RWPE1 (cell line): ENCODE results near the gene NHERF1.

Source experiments
- CTCF ChIA-PET: fragments of 350-600 bp; sonication (Branson Sonifier 250); formaldehyde crosslinking; extraction: SDS; loops from one replicate; lab custom pipeline; 2021; lab: Yijun Ruan, JAX
- POLR2A ChIA-PET: fragments of 400-600 bp; formaldehyde crosslinking; extraction: SDS; loops from one replicate; lab custom pipeline; 2020; ENCODE audit warnings: antibody characterized with exemption; ENCODE audit not compliant: low non-redundant PET; lab: Yijun Ruan, JAX
- DNase-seq: peaks from one replicate; pipeline ENCODE4 v3.0.0; 2012; ENCODE audit warnings: low spot score
- H3K27ac ChIP-seq: fragments of 450-650 bp; 2 replicates; pipeline ENCODE4 v1.5.1; 2017
- TF ChIP-seq, protein P1 (sequence below): fragments of 450-650 bp; conservative IDR thresholded peaks from 2 replicates; pipeline ENCODE4 v1.5.1; 2017; ENCODE audit warnings: low read depth, mild to moderate bottlenecking

NHERF1 gene

DNA sequence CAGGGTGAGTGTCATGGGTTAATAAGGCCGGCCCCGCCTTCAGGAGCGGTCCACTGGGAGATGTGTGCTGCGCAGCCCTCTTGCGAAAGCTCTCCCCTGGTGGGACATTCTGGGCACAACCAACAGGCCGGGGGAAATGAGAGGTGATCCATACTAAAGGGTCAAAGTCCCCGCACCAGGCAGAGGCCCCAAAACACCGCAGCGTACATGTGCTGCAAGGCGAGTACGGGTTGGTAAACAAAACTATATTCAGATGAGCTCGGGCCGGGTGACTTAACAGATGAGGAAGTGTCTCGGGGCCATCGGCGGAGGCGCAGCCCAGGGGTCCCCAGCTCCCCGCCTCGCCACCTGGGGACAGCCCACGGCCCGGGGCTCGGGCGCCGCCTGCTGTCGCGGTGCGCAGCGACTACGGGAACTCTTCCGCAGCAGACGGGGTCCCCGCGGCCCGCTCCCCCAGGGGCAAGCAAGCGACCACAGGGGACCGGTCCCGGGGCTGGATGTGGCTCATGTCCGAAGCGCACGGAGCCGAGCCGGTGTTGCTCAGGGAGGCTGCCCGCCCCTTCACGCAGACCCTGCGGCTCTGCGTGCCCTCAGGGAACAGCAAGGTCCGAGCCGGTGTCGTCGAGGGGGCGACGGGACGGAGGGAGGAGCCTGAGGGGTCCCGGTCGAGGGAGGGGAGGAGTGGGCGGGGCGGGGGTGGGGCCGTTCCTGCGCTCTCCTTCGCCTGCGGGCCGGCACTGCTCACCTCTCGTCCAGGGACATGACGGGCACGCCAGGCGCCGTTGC is 11.7 kb upstream of the NHERF1 start, which contains the start of gene RAB37:
TSS of gene RAB37 (plus strand) at position 744 of the 786 bp plus-strand sequence. CDS start at position 761, 17 bp downstream.
- no peak within 1 kb of the TSS for H3K27ac ChIP-seq
- no peak for DNase-seq
- TF ChIP-seq, protein P1, sequence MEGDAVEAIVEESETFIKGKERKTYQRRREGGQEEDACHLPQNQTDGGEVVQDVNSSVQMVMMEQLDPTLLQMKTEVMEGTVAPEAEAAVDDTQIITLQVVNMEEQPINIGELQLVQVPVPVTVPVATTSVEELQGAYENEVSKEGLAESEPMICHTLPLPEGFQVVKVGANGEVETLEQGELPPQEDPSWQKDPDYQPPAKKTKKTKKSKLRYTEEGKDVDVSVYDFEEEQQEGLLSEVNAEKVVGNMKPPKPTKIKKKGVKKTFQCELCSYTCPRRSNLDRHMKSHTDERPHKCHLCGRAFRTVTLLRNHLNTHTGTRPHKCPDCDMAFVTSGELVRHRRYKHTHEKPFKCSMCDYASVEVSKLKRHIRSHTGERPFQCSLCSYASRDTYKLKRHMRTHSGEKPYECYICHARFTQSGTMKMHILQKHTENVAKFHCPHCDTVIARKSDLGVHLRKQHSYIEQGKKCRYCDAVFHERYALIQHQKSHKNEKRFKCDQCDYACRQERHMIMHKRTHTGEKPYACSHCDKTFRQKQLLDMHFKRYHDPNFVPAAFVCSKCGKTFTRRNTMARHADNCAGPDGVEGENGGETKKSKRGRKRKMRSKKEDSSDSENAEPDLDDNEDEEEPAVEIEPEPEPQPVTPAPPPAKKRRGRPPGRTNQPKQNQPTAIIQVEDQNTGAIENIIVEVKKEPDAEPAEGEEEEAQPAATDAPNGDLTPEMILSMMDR, result no peak; the same call in 1 of the 2 replicates
- CTCF ChIA-PET, result interaction anchor here (0.6 to 2.3 kb wide), 8 partner anchors 8 to 89 kb away, joined by 3 to 15 read pairs (median 3); no protein-coding TSS in a partner anchor
- POLR2A ChIA-PET, result no interaction called here

DNA sequence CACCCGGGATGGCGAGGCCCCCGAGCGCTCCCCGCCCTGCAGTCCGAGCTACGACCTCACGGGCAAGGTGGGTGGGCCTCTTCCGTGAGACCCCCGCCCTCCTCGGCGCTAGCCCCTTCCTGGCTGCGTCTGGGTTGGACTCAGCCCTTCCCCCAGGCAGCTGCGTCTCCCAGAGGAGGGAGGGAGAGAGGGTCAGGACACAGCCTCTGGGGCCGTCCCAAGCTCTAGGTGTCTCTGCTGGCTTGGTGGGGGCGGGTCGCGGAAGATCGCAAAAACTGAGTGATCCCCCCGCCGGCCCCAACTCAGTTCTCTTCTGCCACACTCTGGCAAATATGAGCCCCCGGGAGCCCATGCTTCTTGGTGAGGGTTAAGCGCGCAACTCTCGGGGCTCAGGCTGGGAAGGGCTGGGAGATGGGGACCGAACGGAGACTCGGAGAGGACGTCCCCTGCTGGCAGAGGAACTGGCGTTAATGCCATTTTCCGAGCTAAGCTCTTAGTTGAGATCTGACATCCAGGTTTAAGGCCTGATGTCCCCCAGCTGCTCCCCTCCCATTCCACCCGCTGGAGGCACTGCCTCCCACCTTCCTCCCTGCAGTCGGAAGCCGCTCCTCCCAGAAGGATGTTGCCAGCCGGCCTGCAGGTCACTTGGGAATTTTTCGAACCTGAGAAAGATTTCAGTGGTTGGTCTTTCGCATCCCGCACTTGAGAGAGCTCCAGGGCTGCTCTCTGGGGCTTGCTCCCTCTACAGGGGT is 11.0 kb upstream of the NHERF1 start:
- TF ChIP-seq, protein P1, result no peak; the same call in 1 of the 2 replicates
- ChIA-PET POLR2A (no interaction called here), CTCF (interaction anchor here (0.6 to 2.3 kb wide), 6 partner anchors 9 to 436 kb away, joined by 3 to 15 read pairs (median 4); no protein-coding TSS in a partner anchor)
- H3K27ac ChIP-seq, result no peak overlapping the region
- no peak for DNase-seq

DNA sequence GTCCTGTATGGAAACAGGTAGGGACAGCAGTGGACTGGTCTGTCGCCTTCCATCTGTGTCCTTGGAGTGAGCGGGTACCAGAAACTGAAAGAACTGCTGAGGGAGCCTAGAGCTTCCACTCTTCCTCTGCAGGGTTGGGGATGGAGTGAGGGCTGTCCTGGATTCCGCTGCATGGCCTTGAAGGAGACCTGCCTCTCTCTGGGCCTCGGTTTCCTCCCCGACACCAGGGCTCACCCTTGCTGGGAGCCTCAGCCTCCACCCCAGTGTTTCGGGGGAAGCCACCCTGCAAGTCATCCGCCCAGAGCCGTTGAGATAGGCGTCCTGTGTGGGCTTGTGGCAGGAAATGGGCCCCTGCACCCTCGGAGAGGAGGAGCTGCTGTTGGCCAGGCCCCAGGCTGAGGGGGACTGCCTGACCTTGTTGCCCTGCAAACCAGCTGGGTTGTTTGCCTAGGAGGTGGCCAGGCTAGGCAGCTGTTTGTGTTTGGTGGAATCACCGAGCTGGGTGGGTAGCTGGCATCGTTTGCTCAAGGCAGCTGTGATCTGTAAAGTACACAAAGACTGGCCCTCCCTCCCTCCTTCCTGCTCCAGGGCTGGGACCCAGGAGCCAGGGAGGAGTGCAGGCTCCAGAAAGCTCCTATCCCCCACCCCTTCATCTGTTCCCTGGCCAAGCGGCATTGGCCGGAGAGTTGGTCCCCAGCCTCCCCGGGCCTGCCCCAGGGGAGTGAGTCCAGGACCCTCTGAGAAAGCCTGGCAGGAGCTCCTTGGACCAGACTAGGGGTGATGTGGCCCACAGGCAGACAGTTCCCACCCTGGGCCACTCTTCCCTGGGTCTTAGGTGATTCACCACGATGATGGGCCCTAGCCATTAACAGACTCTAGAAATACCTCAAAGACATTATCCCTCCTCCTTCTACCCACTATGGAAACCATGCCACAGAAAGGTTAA is 10.1 kb upstream of the NHERF1 start:
- POLR2A ChIA-PET, result no interaction called here
- TF ChIP-seq, protein P1, result no peak
- CTCF ChIA-PET, result interaction anchor here (0.6 to 2.3 kb wide), 9 partner anchors 8 to 119 kb away, joined by 3 to 15 read pairs (median 4); no protein-coding TSS in a partner anchor
- H3K27ac ChIP-seq, result no peak overlapping the region
- no peak for DNase-seq

DNA sequence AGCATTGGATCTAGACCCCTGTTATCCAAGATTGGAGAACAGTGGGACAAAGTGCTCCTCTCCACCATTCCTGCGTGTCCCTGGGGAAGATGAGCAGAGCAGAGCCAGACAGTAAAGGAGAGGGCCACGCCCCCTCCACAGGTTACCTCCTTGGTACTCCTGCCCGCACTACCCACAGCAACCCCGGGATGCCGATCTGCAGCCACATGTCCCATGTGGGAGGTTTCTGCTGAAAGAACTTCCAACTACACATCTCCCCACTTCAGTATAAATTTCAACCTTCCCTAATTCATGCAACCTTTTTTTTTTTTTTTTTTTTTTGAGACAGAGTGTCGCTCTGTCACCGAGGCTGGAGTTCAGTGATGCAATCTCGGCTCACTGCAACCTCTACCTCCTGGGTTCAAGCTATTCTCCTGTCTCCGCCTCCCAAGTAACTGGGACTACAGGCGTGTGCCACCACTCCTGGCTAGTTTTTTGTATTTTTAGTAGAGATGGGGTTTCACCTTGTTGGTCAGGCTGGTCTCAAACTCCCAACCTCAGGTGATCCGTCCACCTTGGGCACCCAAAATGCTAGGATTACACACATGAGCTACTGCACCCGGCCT is 9.1 kb upstream of the NHERF1 start:
- no peak overlapping the region for H3K27ac ChIP-seq
- POLR2A ChIA-PET, result no interaction called here
- TF ChIP-seq, protein P1, result no peak
- CTCF ChIA-PET, result interaction anchor here (0.7 kb wide), 1 partner anchor 84 kb away, joined by 3 read pairs; no protein-coding TSS in a partner anchor
- no peak for DNase-seq

DNA sequence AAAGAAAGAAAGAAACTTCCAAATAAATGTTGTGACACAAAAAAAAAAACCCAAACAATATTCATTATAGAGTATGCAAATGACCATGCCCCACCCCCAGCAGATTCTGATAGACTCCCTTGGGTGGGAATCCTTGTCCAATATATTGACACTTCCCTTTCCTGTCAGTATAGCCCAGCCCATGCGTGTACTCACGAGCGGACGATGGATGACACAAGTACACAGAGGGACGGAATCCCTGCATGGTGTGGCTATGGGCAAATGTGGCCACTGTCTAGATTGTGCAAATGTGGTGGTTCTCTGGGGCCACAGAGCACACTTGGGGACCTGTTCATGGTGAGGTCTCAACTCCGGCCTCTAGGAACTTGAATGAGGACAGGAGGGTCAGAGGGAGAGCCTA is 8.3 kb upstream of the NHERF1 start:
- H3K27ac ChIP-seq, result no peak overlapping the region
- ChIA-PET POLR2A (no interaction called here), CTCF (no interaction called here)
- DNase-seq, result no peak
- TF ChIP-seq, protein P1, result no peak
